ENCODE results near the gene ADAMTS12. TPM values are rescaled to one million over a fixed set of nuclear protein-coding genes. Genes with fewer than 3 reads are reported as not detected.

Gene ADAMTS12
- total RNA-seq, 2 donors from 2014 or later, result 0.42 to 1.1 TPM

- no peaks in the 10 kb centered on the region for H3K9me3 ChIP-seq
- H3K9ac ChIP-seq (ENCODE audit: low read depth in 2 of 2, low read length in 2 of 2), result no peak overlapping the region
- no peaks in the 10 kb centered on the region for H3K36me3 ChIP-seq
- H3K27me3 ChIP-seq, result no peaks in the 10 kb centered on the region
- no peak overlapping the region for H3K4me3 ChIP-seq
- no peak for DNase-seq
- no peaks in the 10 kb centered on the region for H3K4me1 ChIP-seq
- no peak for TF ChIP-seq CTCF (IDR thresholded peaks at IDR 0.05)
- no peak overlapping the region for H3K27ac ChIP-seq
- intact Hi-C loops (cut with DNase I), result no loop called here
These were observed 138.1 kb downstream of the ADAMTS12 start for GRCh38 chr5:33753704-33754103.

GRCh38 chr5:33748754-33749153 is 143.0 kb downstream of the ADAMTS12 start:
- DNase-seq, result no peak
- no peaks in the 10 kb centered on the region for H3K36me3 ChIP-seq
- H3K4me1 ChIP-seq, result no peaks in the 10 kb centered on the region
- no peak for TF ChIP-seq CTCF (IDR thresholded peaks at IDR 0.05)
- no peak overlapping the region for H3K4me3 ChIP-seq
- H3K27me3 ChIP-seq, result no peaks in the 10 kb centered on the region
- H3K9me3 ChIP-seq, result no peaks in the 10 kb centered on the region
- no peak overlapping the region for H3K27ac ChIP-seq
- intact Hi-C loops (cut with DNase I), result no loop called here
- no peak overlapping the region for H3K9ac ChIP-seq (ENCODE audit: low read depth in 2 of 2, low read length in 2 of 2)

DNA sequence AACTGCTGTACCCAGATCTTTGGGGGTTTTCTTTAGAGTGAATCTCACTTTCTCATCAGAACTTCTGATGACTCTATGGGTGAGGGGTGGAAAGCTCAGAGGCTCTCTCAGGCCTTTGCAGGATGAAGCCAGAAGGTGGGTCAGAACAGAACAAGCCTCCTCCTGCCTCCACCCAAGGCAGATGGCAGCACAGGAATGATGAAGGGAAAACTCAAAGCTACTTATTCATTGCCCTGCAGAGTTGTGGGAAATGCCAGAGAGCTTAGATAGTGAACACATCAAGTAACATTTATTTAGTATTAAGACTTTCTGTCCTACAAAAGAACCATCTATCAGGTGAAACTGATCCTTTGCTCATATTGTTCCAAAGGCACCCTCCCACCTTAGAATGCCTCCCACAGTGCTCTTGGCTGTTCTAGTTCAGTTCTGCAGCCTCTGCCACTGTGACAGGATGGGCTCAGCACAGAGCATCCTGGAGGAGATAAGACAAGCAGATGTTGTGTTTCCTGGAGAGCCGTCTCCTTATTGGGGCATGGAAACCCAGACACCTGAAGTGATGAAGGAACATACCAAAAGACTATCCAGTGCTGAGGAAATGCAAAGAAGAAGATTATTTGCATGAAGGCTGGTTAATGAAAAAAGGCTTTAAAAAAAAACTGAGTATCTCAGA is 146.6 kb downstream of the ADAMTS12 start:
- TF ChIP-seq CTCF (IDR thresholded peaks at IDR 0.05), result no peak
- no peaks in the 10 kb centered on the region for H3K9me3 ChIP-seq
- no peak overlapping the region for H3K4me3 ChIP-seq
- H3K36me3 ChIP-seq, result no peaks in the 10 kb centered on the region
- no peak for DNase-seq
- intact Hi-C loops (cut with DNase I), result no loop called here
- no peak overlapping the region for H3K27ac ChIP-seq
- no peaks in the 10 kb centered on the region for H3K27me3 ChIP-seq
- no peak overlapping the region for H3K9ac ChIP-seq (ENCODE audit: low read depth in 2 of 2, low read length in 2 of 2)
- no peaks in the 10 kb centered on the region for H3K4me1 ChIP-seq

- Histone ChIP-seq H3K9ac (ENCODE audit: low read depth in 2 of 2, low read length in 2 of 2) (no peak overlapping the region), H3K36me3 (no peaks in the 10 kb centered on the region), H3K4me3 (no peak overlapping the region), H3K4me1 (no peaks in the 10 kb centered on the region), H3K9me3 (no peaks in the 10 kb centered on the region), H3K27ac (no peak overlapping the region), H3K27me3 (no peaks in the 10 kb centered on the region)
- no peak for TF ChIP-seq CTCF (IDR thresholded peaks at IDR 0.05)
- no peak for DNase-seq
- intact Hi-C loops (cut with DNase I), result no loop called here
These were observed 148.7 kb downstream of the ADAMTS12 start for GRCh38 chr5:33743099-33743498.

GRCh38 chr5:33742181-33742580 is 149.6 kb downstream of the ADAMTS12 start:
- intact Hi-C loops (cut with DNase I), result no loop called here
- H3K4me3 ChIP-seq, result no peak overlapping the region
- TF ChIP-seq CTCF (IDR thresholded peaks at IDR 0.05), result no peak

More at GRCh38 chr5:33742181-33742580, 149.6 kb downstream of the ADAMTS12 start:
- DNase-seq, result no peak
- H3K36me3 ChIP-seq, result no peaks in the 10 kb centered on the region
- no peaks in the 10 kb centered on the region for H3K4me1 ChIP-seq
- no peaks in the 10 kb centered on the region for H3K9me3 ChIP-seq
- H3K27me3 ChIP-seq, result no peaks in the 10 kb centered on the region
- H3K9ac ChIP-seq (ENCODE audit: low read depth in 2 of 2, low read length in 2 of 2), result no peak overlapping the region
- no peak overlapping the region for H3K27ac ChIP-seq
